GM12873 (cell line): ENCODE data around the gene TMEM82.

ENCODE experiments used
- CTCF ChIP-seq: IDR thresholded peaks from 2 replicates; pipeline ENCODE4 v1.5.1; 2012; ENCODE audit warnings: low read depth, mild to moderate bottlenecking, moderate library complexity, low read length, control low read depth; ENCODE audit not compliant: insufficient read depth; ENCODE audit errors: missing control alignments

TMEM82 gene

GRCh38 chr1:15788624-15789301 lies 46.5 kb downstream of the TMEM82 start:
- TF ChIP-seq CTCF: no peak

GRCh38 chr1:15796086-15796462 lies 53.8 kb downstream of the TMEM82 start:
- TF ChIP-seq CTCF: no peak
